Measurements from ENCODE around the gene SNCAIP. TPM values are rescaled to one million over a fixed set of nuclear protein-coding genes. Genes with fewer than 3 reads are reported as not detected.

SNCAIP gene
- total and polyA plus RNA-seq, 3 donors from 2014 or later, result 12.7 to 28.4 (median 16.1) TPM

GRCh38 chr5:122321921-122322320 lies 9.9 kb downstream of the SNCAIP start:
- H3K27ac ChIP-seq, result no peak overlapping the region
- DNase-seq, result no peak
- H3K4me3 ChIP-seq, result no peak overlapping the region
- WGBS, 2 donors, result 70 to 76% methylated on average over 2 of the region's 2 CpGs
- H3K4me1 ChIP-seq, result no peaks in the 10 kb centered on the region
- intact Hi-C loops (cut with DNase I; ENCODE audit: low total_unique reads), result no loop called here
- no peaks in the 10 kb centered on the region for H3K27me3 ChIP-seq
- TF ChIP-seq POLR2A (IDR thresholded peaks at IDR 0.05), result no peak
- H3K9me3 ChIP-seq, result no peaks in the 10 kb centered on the region
- H3K36me3 ChIP-seq (ENCODE audit: low read depth, missing control alignments), result no peaks in the 10 kb centered on the region

GRCh38 chr5:122322801-122323548 lies 10.9 kb downstream of the SNCAIP start:
- Histone ChIP-seq H3K27ac (no peak overlapping the region), H3K36me3 (ENCODE audit: low read depth, missing control alignments) (no peaks in the 10 kb centered on the region), H3K4me3 (no peak overlapping the region), H3K9me3 (no peaks in the 10 kb centered on the region), H3K27me3 (no peaks in the 10 kb centered on the region), H3K4me1 (no peaks in the 10 kb centered on the region)
- no peak for DNase-seq
- 42 to 44% methylated on average over 7 of the region's 7 CpGs for WGBS, 2 donors
- TF ChIP-seq POLR2A (IDR thresholded peaks at IDR 0.05), result no peak
- TF ChIP-seq CTCF (IDR thresholded peaks at IDR 0.05), result no peak
- intact Hi-C loops (cut with DNase I; ENCODE audit: low total_unique reads), result no loop called here

GRCh38 chr5:122323738-122324137 lies 11.7 kb downstream of the SNCAIP start:
- WGBS, 2 donors, result 71 to 72% methylated on average over 4 of the region's 4 CpGs
- DNase-seq, result no peak
- no peak for TF ChIP-seq CTCF (IDR thresholded peaks at IDR 0.05)
- TF ChIP-seq POLR2A (IDR thresholded peaks at IDR 0.05), result no peak
- no peaks in the 10 kb centered on the region for H3K4me1 ChIP-seq
- H3K4me3 ChIP-seq, result no peak overlapping the region
- no peaks in the 10 kb centered on the region for H3K36me3 ChIP-seq (ENCODE audit: low read depth, missing control alignments)
- H3K9me3 ChIP-seq, result no peaks in the 10 kb centered on the region
- intact Hi-C loops (cut with DNase I; ENCODE audit: low total_unique reads), result no loop called here
- H3K27me3 ChIP-seq, result no peaks in the 10 kb centered on the region
- H3K27ac ChIP-seq, result no peak overlapping the region

GRCh38 chr5:122327110-122327509 lies 15.1 kb downstream of the SNCAIP start:
- TF ChIP-seq POLR2A (IDR thresholded peaks at IDR 0.05) (no peak), CTCF (IDR thresholded peaks at IDR 0.05) (no peak)
- Histone ChIP-seq H3K36me3 (ENCODE audit: low read depth, missing control alignments) (no peaks in the 10 kb centered on the region), H3K27me3 (no peaks in the 10 kb centered on the region), H3K4me1 (no peaks in the 10 kb centered on the region), H3K4me3 (no peak overlapping the region), H3K9me3 (no peaks in the 10 kb centered on the region), H3K27ac (no peak overlapping the region)
- no peak for DNase-seq
- intact Hi-C loops (cut with DNase I; ENCODE audit: low total_unique reads), result no loop called here
- WGBS, 2 donors, result 75 to 78% methylated on average over 2 of the region's 2 CpGs

GRCh38 chr5:122330881-122331280 lies 18.8 kb downstream of the SNCAIP start:
- intact Hi-C loops (cut with DNase I; ENCODE audit: low total_unique reads), result no loop called here
- TF ChIP-seq POLR2A (IDR thresholded peaks at IDR 0.05), result no peak
- TF ChIP-seq CTCF (IDR thresholded peaks at IDR 0.05), result no peak
- no peak for DNase-seq
- no peaks in the 10 kb centered on the region for H3K27me3 ChIP-seq
- H3K9me3 ChIP-seq, result no peaks in the 10 kb centered on the region
- H3K4me1 ChIP-seq, result no peaks in the 10 kb centered on the region
- no peak overlapping the region for H3K4me3 ChIP-seq
- 94% methylated on average over 6 of the region's 6 CpGs for WGBS, 2 donors
- H3K36me3 ChIP-seq (ENCODE audit: low read depth, missing control alignments), result no peaks in the 10 kb centered on the region
- H3K27ac ChIP-seq, result no peak overlapping the region
